BJ (cell line): ENCODE measurements around the gene KRI1. TPM values are rescaled to one million over a fixed set of nuclear protein-coding genes. Genes with fewer than 3 reads are reported as not detected.

Experiments
- CTCF ChIA-PET: fragments of 350-600 bp; formaldehyde crosslinking; extraction: SDS; loops from one replicate; lab custom pipeline; 2021; ENCODE audit warnings: antibody characterized with exemption, inconsistent platforms; lab: Yijun Ruan, JAX
- POLR2A ChIA-PET: fragments of 300-600 bp; sonication (Branson Sonifier 250); formaldehyde crosslinking; extraction: SDS; loops from one replicate; lab custom pipeline; 2021; ENCODE audit warnings: antibody characterized with exemption; lab: Charles Lee
- DNase-seq: peaks from one replicate; pipeline ENCODE4 v3.0.0-alpha.2; 2011; ENCODE audit warnings: low read depth
- H3K27me3 ChIP-seq: 2 replicates; pipeline ENCODE4 v1.6.0; 2011; ENCODE audit warnings: low read length; ENCODE audit not compliant: control insufficient read depth, insufficient read depth
- H3K36me3 ChIP-seq: 2 replicates; pipeline ENCODE4 v1.5.1; 2011; ENCODE audit warnings: low read length; ENCODE audit not compliant: control insufficient read depth, insufficient read depth
- H3K4me3 ChIP-seq: 2 replicates; pipeline ENCODE4 v1.5.1; 2011; ENCODE audit warnings: low read depth, mild to moderate bottlenecking, control low read depth, low read length
- CTCF ChIP-seq: IDR thresholded peaks from 2 replicates; pipeline ENCODE4 v1.5.1; 2011; ENCODE audit warnings: low read depth, mild to moderate bottlenecking, control low read depth, inconsistent platforms, low read length, moderate library complexity; ENCODE audit not compliant: insufficient read depth
- polyA minus RNA-seq: library from RNA; depleted of rRNA, polyadenylated mRNA; stranded (reverse); fragments of >200 nt; gene quantifications from 2 replicates; pipeline ENCODE4 v1.2.3, GENCODE V29; 2011; rRNA and poly(A)+ RNA removed
- polyA plus RNA-seq: library from polyadenylated mRNA; depleted of rRNA; stranded (reverse); fragments of >200 nt; gene quantifications from 2 replicates; pipeline ENCODE4 v1.2.3, GENCODE V29; 2011; rRNA removed

Gene KRI1
- 8.4 and 10.0 TPM in 2 replicates for polyA plus RNA-seq
- 4.3 and 5.4 TPM in 2 replicates for polyA minus RNA-seq

- H3K27me3 ChIP-seq = no peaks in the 10 kb centered on the region
- POLR2A ChIA-PET = interaction anchor here (0.5 to 0.6 kb wide), 3 partner anchors 54 to 131 kb away, joined by 3 to 6 read pairs (median 4); no protein-coding TSS in a partner anchor
- peak; percentile 27 for TF ChIP-seq CTCF
- peak within 1 kb of the TSS; percentile 99 for H3K4me3 ChIP-seq
- CTCF ChIA-PET = interaction anchor here (0.6 to 4.1 kb wide), 14 partner anchors 10 to 311 kb away, joined by 3 to 21 read pairs (median 4); partner anchors contain the start of gene CDC37
- peaks cover 2% of the 10 kb centered on the region; the same call in 1 of the 2 replicates for H3K36me3 ChIP-seq
- DNase-seq = peak; percentile 84
Measured at GRCh38 chr19:10565567-10566407, at the start of gene KRI1. Gene KRI1, minus strand, starts transcription at chr19:10566010. Its CDS starts 11 bp downstream, at chr19:10565999.

GRCh38 chr19:10612499-10613119 is 46.8 kb upstream of the KRI1 start:
- no peaks in the 10 kb centered on the region for H3K27me3 ChIP-seq
- H3K4me3 ChIP-seq = no peak overlapping the region
- ChIA-PET POLR2A (interaction anchor here (0.7 kb wide), 1 partner anchor 11 kb away, joined by 17 read pairs; no protein-coding TSS in a partner anchor), CTCF (interaction anchor here (1.3 kb wide), 1 partner anchor 31 kb away, joined by 4 read pairs; no protein-coding TSS in a partner anchor)
- TF ChIP-seq CTCF = no peak
- no peak for DNase-seq
- H3K36me3 ChIP-seq = no peaks in the 10 kb centered on the region; the same call in 1 of the 2 replicates

GRCh38 chr19:10611907-10612306 is 46.1 kb upstream of the KRI1 start:
- POLR2A ChIA-PET = no interaction called here
- no peak for DNase-seq
- CTCF ChIA-PET = interaction anchor here (0.7 to 1.3 kb wide), 3 partner anchors 15 to 32 kb away, joined by 3 to 4 read pairs (median 4); no protein-coding TSS in a partner anchor
- no peak for TF ChIP-seq CTCF
- Histone ChIP-seq H3K4me3 (no peak overlapping the region), H3K36me3 (no peaks in the 10 kb centered on the region; the same call in 1 of the 2 replicates), H3K27me3 (no peaks in the 10 kb centered on the region)

GRCh38 chr19:10604460-10604980 is 38.7 kb upstream of the KRI1 start:
- no peak for DNase-seq

More at GRCh38 chr19:10604460-10604980, 38.7 kb upstream of the KRI1 start:
- no peak overlapping the region for H3K4me3 ChIP-seq
- POLR2A ChIA-PET = no interaction called here
- CTCF ChIA-PET = interaction anchor here (0.6 to 1.8 kb wide), 3 partner anchors 23 to 79 kb away, joined by 3 to 5 read pairs (median 4); no protein-coding TSS in a partner anchor
- no peaks in the 10 kb centered on the region for H3K27me3 ChIP-seq
- TF ChIP-seq CTCF = no peak
- H3K36me3 ChIP-seq = no peaks in the 10 kb centered on the region
